GM18517 (cell line): ENCODE results near the gene ALG1.
"Not testable (repeated sequence)": the region's sequence is repeated elsewhere in the genome, so short reads cannot be mapped to it uniquely, and the experiment has no call there.

ENCODE experiments used
- ATAC-seq: cut with Tn5 transposase; IDR thresholded peaks from one replicate; pipeline ENCODE4 v1.9.1; 2021; ENCODE audit warnings: mild to moderate bottlenecking, moderate library complexity; ENCODE audit not compliant: unreplicated experiment

Gene ALG1

GRCh38 chr16:5072334-5073278, 963 bp downstream of the ALG1 start:
- ATAC-seq = no peak

- no peak for ATAC-seq
Observed at GRCh38 chr16:5073279-5073629, 1.6 kb downstream of the ALG1 start.

GRCh38 chr16:5073771-5074170, 2.1 kb downstream of the ALG1 start:
- not testable (repeated sequence) for ATAC-seq

- ATAC-seq = no peak
Observed at GRCh38 chr16:5075637-5076036, 4.0 kb downstream of the ALG1 start.

- no peak for ATAC-seq
Observed at GRCh38 chr16:5077304-5077703, 5.7 kb downstream of the ALG1 start.

GRCh38 chr16:5078626-5079025, 7.0 kb downstream of the ALG1 start:
- no peak for ATAC-seq

GRCh38 chr16:5080461-5080860, 8.8 kb downstream of the ALG1 start:
- not testable (repeated sequence) for ATAC-seq

GRCh38 chr16:5080996-5081395, 9.4 kb downstream of the ALG1 start:
- ATAC-seq = not testable (repeated sequence)

GRCh38 chr16:5083646-5084045, 12.0 kb downstream of the ALG1 start:
- not testable (repeated sequence) for ATAC-seq

GRCh38 chr16:5084099-5084731, 12.6 kb downstream of the ALG1 start:
- ATAC-seq = not testable (repeated sequence)

- ATAC-seq = not testable (repeated sequence)
Observed at GRCh38 chr16:5084802-5085201, 13.2 kb downstream of the ALG1 start.

GRCh38 chr16:5085716-5086115, 14.1 kb downstream of the ALG1 start:
- ATAC-seq = not testable (repeated sequence)

GRCh38 chr16:5088086-5088790, 16.6 kb downstream of the ALG1 start:
- not testable (repeated sequence) for ATAC-seq

GRCh38 chr16:5088936-5089335, 17.3 kb downstream of the ALG1 start:
- not testable (repeated sequence) for ATAC-seq

GRCh38 chr16:5089911-5090555, 18.4 kb downstream of the ALG1 start:
- not testable (repeated sequence) for ATAC-seq

GRCh38 chr16:5090592-5090991, 18.9 kb downstream of the ALG1 start:
- ATAC-seq = not testable (repeated sequence)

- ATAC-seq = not testable (repeated sequence)
Observed at GRCh38 chr16:5093081-5093480, 21.4 kb downstream of the ALG1 start.

- not testable (repeated sequence) for ATAC-seq
Observed at GRCh38 chr16:5093746-5094145, 22.1 kb downstream of the ALG1 start.

- ATAC-seq = not testable (repeated sequence)
Observed at GRCh38 chr16:5095145-5095830, 23.6 kb downstream of the ALG1 start.

- ATAC-seq = not testable (repeated sequence)
Observed at GRCh38 chr16:5096437-5097060, 24.9 kb downstream of the ALG1 start.
